22Rv1 (cell line): ENCODE measurements around the gene SF3B3.

Experiments used
- ZFX ChIP-seq: fragments of 450-650 bp; IDR thresholded peaks from 2 replicates; pipeline ENCODE4 v1.6.1; 2017; ENCODE audit warnings: antibody characterized with exemption, borderline replicate concordance
- TF ChIP-seq, protein P1 (sequence below): fragments of 450-650 bp; IDR thresholded peaks from 2 replicates; pipeline ENCODE4 v1.5.1; 2017; ENCODE audit warnings: mild to moderate bottlenecking

DNA sequence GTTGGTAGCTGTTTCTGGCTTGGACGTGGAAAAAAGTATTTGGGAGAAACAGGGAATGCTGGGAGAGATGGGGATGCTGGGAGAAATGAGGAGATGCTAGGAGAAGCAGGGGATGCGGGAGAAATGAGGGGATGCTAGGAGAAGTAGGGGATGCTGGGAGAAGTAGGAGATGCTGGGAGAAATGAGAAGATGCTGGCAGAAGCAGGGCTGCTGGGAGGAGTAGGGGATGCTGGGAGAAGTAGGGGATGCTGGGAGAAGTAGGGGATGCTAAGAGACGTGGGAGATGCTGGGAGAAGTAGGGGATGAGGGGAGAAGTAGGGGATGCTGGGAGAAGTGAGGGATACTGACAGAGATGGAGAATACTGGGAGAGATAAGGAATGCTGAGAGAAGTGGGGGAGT, 77.1 kb downstream of the SF3B3 start:
- TF ChIP-seq, protein P1, sequence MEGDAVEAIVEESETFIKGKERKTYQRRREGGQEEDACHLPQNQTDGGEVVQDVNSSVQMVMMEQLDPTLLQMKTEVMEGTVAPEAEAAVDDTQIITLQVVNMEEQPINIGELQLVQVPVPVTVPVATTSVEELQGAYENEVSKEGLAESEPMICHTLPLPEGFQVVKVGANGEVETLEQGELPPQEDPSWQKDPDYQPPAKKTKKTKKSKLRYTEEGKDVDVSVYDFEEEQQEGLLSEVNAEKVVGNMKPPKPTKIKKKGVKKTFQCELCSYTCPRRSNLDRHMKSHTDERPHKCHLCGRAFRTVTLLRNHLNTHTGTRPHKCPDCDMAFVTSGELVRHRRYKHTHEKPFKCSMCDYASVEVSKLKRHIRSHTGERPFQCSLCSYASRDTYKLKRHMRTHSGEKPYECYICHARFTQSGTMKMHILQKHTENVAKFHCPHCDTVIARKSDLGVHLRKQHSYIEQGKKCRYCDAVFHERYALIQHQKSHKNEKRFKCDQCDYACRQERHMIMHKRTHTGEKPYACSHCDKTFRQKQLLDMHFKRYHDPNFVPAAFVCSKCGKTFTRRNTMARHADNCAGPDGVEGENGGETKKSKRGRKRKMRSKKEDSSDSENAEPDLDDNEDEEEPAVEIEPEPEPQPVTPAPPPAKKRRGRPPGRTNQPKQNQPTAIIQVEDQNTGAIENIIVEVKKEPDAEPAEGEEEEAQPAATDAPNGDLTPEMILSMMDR, result no peak
- no peak for TF ChIP-seq ZFX
